ENCODE measurements around the gene STARD3NL. TPM values are rescaled to one million over a fixed set of nuclear protein-coding genes. Genes with fewer than 3 reads are reported as not detected.

Gene STARD3NL
- total and polyA plus RNA-seq, 2 donors from 2014 or later: 41.0 to 47.9 TPM

- TF ChIP-seq CTCF (IDR thresholded peaks at IDR 0.05; ENCODE audit: borderline replicate concordance, extremely low read depth, insufficient read depth): no peak
- H3K9me3 ChIP-seq (ENCODE audit: control insufficient read depth in 2 of 3, insufficient read depth in 1 of 3, low read length in 3 of 3): no peaks in the 10 kb centered on the region
- FAIRE-seq (no peak), DNase-seq (no peak)
- H3K4me3 ChIP-seq (ENCODE audit: low read length in 3 of 3): peak overlapping the region in 2 of 3 donors; percentile 30 to 94
- H3K27me3 ChIP-seq (ENCODE audit: control insufficient read depth, insufficient read depth, low read length): no peaks in the 10 kb centered on the region
- peak overlapping the region in 1 of 3 donors; percentile 5 for H3K9ac ChIP-seq (ENCODE audit: low read length in 3 of 3)
- intact Hi-C loops (cut with DNase I): no loop called here
- no peaks in the 10 kb centered on the region for H3K36me3 ChIP-seq (ENCODE audit: control insufficient read depth in 2 of 3, insufficient read depth in 3 of 3, low read length in 3 of 3)
- H3K4me1 ChIP-seq (ENCODE audit: control insufficient read depth in 2 of 3, insufficient read depth in 2 of 3, low read depth in 1 of 3, low read length in 3 of 3): peaks cover 0 to 13% (median 8%) of the 10 kb centered on the region in 3 donors
- peak overlapping the region in 1 of 2 donors; percentile 45 for H3K27ac ChIP-seq (ENCODE audit: low read depth in 2 of 2, low read length in 2 of 2)
Measured at GRCh38 chr7:38179776-38180226, 1.8 kb downstream of the STARD3NL start.

- peaks cover 0 to 13% (median 8%) of the 10 kb centered on the region in 3 donors for H3K4me1 ChIP-seq (ENCODE audit: control insufficient read depth in 2 of 3, insufficient read depth in 2 of 3, low read depth in 1 of 3, low read length in 3 of 3)
- intact Hi-C loops (cut with DNase I): no loop called here
- H3K9ac ChIP-seq (ENCODE audit: low read length in 3 of 3): no peak overlapping the region
- H3K27ac ChIP-seq (ENCODE audit: low read depth in 2 of 2, low read length in 2 of 2): no peak overlapping the region
- DNase-seq (no peak), FAIRE-seq (no peak)
- H3K4me3 ChIP-seq (ENCODE audit: low read length in 3 of 3): no peak overlapping the region
- H3K9me3 ChIP-seq (ENCODE audit: control insufficient read depth in 2 of 3, insufficient read depth in 1 of 3, low read length in 3 of 3): no peaks in the 10 kb centered on the region
- H3K27me3 ChIP-seq (ENCODE audit: control insufficient read depth, insufficient read depth, low read length): no peaks in the 10 kb centered on the region
- no peak for TF ChIP-seq CTCF (IDR thresholded peaks at IDR 0.05; ENCODE audit: borderline replicate concordance, extremely low read depth, insufficient read depth)
- H3K36me3 ChIP-seq (ENCODE audit: control insufficient read depth in 2 of 3, insufficient read depth in 3 of 3, low read length in 3 of 3): no peaks in the 10 kb centered on the region
Measured at GRCh38 chr7:38181111-38181510, 3.1 kb downstream of the STARD3NL start.

- intact Hi-C loops (cut with DNase I): no loop called here
- no peak overlapping the region for H3K27ac ChIP-seq (ENCODE audit: low read depth in 2 of 2, low read length in 2 of 2)
- no peaks in the 10 kb centered on the region for H3K27me3 ChIP-seq (ENCODE audit: control insufficient read depth, insufficient read depth, low read length)
- no peak for DNase-seq
- H3K4me3 ChIP-seq (ENCODE audit: low read length in 3 of 3): no peak overlapping the region
- no peak for FAIRE-seq
- H3K9ac ChIP-seq (ENCODE audit: low read length in 3 of 3): no peak overlapping the region
- no peaks in the 10 kb centered on the region for H3K36me3 ChIP-seq (ENCODE audit: control insufficient read depth in 2 of 3, insufficient read depth in 3 of 3, low read length in 3 of 3)
- peaks cover 0 to 13% (median 8%) of the 10 kb centered on the region in 3 donors for H3K4me1 ChIP-seq (ENCODE audit: control insufficient read depth in 2 of 3, insufficient read depth in 2 of 3, low read depth in 1 of 3, low read length in 3 of 3)
- no peaks in the 10 kb centered on the region for H3K9me3 ChIP-seq (ENCODE audit: control insufficient read depth in 2 of 3, insufficient read depth in 1 of 3, low read length in 3 of 3)
- no peak for TF ChIP-seq CTCF (IDR thresholded peaks at IDR 0.05; ENCODE audit: borderline replicate concordance, extremely low read depth, insufficient read depth)
Measured at GRCh38 chr7:38182450-38182849, 4.4 kb downstream of the STARD3NL start.
